ENCODE results near the gene LRRFIP2.

DNA sequence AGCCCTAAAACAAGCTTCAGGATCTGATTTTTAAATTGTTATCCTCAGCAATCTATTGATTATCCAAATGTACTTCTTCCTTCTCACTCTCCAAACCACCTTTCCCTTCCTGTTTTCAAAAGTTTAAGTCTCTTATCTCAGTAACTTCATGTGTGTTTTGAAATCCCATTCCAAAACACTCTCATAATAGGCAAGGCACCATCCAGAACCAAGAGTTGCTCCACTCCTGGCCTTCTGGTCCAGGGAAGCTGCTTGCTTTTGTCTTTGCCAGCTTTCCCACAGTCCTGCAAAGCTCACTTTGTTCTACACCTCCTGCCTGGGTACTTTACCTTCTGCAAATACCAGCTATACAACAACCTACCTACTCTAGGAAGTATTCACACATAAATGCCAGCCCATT lies 117.6 kb downstream of the LRRFIP2 start:
- TF ChIP-seq, protein P1, sequence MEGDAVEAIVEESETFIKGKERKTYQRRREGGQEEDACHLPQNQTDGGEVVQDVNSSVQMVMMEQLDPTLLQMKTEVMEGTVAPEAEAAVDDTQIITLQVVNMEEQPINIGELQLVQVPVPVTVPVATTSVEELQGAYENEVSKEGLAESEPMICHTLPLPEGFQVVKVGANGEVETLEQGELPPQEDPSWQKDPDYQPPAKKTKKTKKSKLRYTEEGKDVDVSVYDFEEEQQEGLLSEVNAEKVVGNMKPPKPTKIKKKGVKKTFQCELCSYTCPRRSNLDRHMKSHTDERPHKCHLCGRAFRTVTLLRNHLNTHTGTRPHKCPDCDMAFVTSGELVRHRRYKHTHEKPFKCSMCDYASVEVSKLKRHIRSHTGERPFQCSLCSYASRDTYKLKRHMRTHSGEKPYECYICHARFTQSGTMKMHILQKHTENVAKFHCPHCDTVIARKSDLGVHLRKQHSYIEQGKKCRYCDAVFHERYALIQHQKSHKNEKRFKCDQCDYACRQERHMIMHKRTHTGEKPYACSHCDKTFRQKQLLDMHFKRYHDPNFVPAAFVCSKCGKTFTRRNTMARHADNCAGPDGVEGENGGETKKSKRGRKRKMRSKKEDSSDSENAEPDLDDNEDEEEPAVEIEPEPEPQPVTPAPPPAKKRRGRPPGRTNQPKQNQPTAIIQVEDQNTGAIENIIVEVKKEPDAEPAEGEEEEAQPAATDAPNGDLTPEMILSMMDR (conservative IDR thresholded peaks at IDR 0.05) = no peak
- no peak for TF ChIP-seq EZH2 (IDR thresholded peaks at IDR 0.05; ENCODE audit: low read depth)

Data from PC-9 (cell line).